NOMO-1 (cell line): Measurements from ENCODE around the gene CNGA3.

Experiments
- DNase-seq, 2 experiments: peaks; one replicate each; lab custom pipeline; 2025; ENCODE audit not compliant: unreplicated experiment in 2 of 2; lab: John Stamatoyannopoulos, UW

The CNGA3 gene

DNA sequence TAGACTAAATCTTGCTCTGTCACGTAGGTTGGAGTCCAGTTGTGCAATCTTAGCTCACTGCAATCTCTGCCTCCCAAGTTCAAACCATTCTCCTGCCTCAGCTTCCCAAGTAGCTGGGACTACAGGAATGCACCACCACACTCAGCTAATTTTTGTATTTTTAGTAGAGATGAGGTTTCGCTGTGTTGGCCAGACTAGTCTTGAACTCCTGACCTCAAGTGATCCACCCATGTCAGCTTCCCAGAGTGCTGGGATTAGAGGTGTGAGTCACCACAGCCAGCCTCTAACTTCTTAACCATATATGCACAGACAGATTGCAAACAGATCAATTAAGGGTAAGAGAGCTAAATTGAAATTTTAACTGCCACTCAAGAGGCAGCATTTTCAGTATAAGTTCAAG, 22.1 kb upstream of the CNGA3 start:
- DNase-seq: no peak

DNA sequence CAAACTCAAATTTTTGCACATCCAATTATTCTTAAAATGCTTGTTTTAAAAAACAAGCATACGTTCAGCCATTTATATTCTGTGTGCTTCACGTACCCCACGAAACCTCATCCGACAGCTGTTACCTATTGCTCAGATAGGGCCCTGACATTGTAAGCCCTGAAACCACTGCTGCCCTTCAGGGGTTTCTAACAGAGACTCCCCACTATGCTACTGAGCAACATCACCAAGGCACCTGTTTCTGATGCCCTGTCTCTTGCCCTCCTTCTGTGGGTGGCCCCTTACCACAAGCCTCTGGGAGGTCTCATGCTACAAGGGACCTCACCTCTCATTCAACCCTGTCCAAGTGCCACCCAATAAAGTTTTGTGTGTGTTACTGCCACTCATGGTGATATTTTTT, 18.5 kb upstream of the CNGA3 start:
- no peak for DNase-seq

DNA sequence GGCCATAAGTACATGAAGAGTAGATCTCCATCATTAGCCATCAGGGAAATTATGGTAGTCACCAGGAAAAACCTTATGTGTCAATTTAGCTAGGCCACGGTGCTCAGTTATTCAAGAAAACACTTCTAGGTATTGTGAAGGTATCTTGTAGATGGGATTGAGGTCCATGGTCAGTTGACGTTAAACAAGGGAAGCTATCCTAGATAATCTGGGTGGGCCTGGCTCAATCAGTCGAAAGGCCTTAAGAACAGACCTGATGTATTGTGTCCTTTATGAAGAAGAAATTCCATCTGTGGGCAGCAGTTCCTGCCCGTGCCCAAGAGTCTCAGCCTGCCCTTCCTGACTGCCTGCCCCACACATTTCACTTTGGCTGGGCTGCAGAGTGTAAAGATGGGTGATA, 16.7 kb upstream of the CNGA3 start:
- no peak for DNase-seq

DNA sequence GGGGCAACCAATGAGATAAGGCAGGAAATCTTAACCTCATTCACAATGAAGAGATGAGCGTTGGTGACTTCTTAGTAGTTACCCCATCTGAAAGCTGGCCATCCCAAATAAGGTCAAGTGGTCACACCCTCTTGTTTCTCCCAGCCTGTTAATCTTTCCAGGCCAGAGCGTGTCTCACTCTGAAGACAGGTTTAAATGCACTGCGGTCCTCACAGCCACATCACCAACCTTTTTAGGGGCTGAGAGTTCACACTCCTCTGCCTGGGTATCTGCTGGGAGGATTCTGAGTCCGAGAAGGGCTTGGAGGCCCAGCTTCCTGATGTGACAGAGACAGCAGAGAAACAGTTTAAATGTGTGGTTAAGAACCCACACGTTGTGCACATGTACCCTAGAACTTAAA, 13.3 kb upstream of the CNGA3 start:
- DNase-seq: no peak

DNA sequence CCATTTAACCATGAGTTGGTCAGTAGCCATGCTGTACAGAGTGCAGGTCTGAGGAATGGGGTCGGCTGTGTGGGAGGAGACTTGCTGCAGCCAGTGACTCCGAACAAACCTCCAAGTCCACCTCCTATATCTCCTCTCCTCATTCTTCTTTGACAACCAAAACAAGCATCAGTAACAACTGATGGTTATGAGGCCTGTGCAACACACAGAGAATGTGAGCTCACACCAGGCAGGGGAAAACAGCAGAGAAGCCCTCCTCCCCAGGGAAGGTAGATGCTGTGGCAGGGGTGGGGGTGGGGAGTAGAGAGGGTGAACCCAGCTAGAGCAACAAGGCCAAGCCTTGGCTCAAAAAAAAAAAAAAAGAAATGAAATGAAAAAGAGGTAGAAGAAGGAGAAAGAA, 12.3 kb upstream of the CNGA3 start:
- DNase-seq: no peak

DNA sequence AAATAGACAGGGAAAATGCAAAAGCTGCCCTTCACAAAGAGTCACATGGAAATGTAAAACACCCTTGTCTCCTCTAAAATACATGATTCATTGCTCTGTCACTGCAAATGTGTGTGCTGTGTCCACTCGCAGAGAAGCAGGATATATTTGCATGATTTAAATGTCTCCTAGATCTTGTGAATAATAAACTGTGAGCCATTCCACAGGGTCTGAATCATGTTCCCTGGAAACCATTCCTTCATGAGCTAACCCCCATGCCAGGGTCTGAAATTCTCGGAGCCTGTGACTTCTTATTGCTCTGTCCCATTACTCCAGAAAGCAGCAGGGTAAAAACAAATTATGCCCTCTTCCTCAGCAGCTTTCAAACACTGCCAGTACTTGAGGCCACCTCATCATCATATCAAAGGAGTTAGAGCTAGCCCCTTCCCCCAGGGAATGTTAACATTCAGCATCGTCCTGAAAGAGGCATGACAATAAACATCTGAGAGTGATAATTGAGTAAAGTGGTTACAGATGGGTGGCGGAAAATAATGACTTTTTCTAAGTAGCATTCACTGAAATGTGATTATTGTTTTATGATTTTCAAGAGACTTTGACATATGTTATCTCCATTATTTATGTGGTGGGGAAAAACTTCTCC, 11.7 kb upstream of the CNGA3 start:
- no peak for DNase-seq

DNA sequence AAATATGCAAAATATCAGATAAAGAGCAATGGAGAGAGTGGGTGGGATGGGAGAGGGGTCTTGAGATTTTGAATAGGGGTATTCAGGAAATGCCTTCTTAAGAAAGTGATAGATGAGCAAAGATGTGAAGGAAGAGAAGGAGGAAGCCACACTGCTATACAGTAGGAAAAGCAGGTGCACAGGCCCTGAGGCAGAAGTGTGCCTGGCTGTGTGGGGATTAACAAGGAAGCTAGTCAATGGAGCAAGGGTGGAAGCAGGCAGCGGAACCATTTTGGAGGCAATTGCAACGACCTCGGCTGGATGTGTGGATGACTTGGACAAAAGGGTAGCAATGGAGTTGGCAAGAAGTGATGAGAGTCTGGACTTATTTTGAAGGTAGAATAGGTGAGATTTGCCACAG, 11.0 kb upstream of the CNGA3 start:
- no peak for DNase-seq

DNA sequence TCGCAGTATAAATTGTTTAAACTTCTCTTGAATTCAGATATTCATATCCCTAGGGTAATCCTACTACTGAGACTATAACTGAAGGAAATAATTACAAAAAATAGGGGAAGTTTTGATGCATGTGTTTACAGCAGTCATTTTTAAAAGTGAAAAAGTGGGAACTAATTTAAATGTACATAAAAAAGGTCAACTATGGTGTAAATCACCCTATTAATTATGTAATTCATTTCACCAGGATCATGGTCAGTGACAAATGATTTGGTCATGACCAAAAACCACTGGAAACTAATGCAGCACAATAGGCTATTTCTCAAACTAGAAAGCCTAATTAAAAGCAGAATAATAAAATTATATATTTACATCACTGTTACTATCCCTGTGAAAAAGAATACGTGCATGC, 5.0 kb upstream of the CNGA3 start:
- DNase-seq: no peak

DNA sequence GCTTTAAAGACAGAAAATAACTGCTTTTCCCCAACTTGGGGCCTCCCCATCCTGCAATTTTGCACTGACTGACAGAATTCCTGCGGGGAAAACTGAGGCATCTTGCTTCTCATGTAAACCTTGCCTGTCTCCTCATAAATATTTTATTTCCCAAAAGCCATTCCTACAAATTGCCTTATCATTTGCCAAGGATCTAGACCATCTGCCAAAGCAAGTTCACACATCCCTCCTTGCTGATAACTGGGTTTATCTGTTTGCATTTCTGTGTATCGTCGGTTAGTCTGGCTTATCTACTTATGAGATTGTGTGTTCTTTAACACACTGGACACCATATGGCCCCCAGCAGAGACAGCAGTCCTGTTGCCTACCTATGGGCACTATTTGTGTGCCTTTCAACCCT, 3.0 kb upstream of the CNGA3 start:
- DNase-seq: no peak

DNA sequence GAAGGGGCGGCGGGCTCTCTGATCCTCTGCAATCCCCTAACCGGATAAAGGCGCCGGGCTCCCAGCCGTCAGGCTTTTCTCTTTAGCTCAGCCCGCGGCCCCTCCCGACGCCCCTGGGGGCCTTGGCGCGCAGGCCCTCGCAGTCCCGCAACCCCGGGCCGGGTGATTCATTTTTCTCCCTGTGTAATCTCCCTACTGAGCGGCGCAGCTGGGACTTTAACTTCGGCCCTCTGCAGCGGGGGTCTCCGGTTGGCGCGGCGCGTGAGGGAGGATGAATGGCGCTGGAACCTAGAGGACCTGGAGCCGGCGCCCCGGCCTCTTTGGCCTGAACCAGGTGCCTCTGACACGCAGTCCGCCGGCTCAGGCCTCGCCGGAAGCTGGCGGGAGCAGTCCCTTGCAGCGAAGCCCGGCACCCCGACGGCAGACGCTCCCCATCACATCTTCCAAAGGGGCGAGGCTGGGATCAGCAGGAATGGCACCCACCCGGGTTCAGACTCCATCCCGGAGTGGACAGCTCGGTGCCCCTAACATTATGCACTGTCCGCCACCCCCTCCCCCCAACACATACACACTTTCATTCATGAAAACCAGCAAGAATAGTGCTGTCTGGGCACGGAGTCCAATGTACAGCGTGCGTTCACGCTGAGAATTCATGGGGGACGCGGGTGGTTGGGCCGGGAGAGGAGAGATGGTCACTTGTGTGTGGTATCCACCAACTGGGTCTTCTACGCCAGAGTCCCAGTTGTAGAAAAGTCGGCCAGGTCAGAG, 1.2 kb downstream of the CNGA3 start:
- no peak for DNase-seq

DNA sequence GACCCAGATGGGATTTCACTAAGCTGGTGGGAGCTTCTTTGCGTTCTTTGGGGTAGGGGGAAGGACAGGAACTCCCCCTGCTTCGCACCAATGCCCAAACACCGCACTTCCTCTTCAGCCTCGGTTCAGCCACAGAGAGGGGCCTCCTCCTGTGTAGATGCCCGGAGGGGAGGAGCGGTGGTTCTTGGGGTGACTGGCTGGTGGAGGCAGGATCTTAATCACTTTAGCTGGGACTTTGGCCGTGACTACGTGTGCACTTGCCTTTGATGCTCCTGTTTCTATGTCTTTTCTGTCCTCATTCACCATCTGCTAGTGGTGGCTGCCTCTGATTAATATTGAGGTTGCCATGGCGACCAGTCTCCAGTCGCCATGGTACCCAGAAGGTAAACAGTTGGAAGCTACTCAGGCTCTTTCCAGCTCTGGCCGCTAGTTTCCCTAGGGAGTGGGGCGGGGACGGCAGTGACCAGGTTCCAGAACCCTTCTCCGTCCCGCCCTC, 1.9 kb downstream of the CNGA3 start:
- no peak for DNase-seq

DNA sequence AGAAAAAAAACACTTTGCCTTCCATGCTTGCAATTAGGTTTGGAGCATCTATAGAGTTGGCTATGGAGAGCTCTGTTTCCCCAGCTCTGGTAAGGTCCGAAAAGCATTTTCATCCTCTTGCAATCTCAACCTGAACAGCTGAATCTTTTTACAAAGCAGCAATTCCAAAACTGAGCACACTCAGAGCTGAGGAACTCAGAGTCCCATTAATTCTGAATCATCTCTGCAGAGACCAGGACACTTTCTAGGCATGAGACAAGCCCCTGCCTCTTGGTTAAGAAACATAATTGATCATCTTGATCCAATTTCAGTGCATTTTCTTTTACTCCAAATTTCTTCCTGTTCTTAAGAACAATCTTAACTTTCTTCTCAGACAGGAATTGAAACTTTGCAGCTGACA, 4.2 kb downstream of the CNGA3 start:
- no peak for DNase-seq

DNA sequence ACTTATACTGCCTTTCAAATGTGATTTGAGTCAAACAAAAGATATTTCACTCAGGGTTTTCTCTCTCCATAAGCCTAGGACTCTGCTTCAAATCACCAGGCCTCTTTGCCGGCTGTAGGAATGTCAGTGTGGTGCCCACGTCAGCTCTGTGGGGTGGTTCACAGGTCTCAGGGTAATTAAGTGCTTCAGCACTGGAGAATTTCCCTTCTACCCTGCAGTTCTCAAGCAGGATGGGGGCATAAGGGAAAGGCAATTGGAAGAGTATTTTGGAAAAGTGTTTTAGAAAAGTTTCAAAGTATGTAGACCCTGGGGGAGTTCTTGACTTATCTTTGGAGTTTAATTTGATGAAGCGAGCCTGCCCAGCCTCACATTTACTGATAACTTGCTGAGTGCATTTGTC, 9.6 kb downstream of the CNGA3 start:
- DNase-seq: no peak

DNA sequence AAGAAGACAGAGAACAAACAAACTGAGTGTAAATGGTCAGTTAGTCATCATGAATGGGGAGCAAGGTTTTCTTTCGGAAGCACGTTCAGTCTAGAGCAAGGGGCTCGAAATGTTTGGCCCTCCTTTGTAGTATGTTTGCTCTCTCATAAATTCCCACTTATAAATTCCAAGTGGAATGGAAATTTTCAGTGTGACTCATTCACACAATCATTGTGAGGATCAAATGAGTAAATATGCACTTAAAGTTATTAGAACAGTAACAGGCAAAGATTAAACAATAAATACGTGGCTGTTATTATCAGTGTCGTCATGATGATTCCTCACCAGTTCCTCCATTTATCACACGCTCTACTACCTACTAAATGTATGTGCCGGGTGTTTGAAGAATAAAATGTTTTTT, 10.5 kb downstream of the CNGA3 start:
- no peak for DNase-seq

DNA sequence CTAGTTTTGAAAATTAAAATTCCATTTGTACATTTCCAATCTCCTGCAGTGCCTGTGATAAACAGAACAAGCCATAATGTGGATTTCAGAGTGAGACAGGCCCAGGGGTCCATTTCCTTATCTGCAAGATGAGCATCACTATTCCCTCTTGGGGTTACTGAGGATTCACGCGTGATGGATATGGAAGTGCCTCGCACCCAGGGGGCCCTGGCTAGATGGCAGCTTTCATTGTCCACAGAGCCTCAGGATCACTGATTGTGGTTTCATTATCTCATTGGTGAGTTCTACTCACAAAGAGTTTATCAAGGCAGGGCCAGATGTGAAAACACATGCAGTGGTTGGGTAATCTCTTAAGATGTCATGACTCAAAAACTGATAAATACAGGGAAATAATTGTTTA, 11.6 kb downstream of the CNGA3 start:
- DNase-seq: no peak

DNA sequence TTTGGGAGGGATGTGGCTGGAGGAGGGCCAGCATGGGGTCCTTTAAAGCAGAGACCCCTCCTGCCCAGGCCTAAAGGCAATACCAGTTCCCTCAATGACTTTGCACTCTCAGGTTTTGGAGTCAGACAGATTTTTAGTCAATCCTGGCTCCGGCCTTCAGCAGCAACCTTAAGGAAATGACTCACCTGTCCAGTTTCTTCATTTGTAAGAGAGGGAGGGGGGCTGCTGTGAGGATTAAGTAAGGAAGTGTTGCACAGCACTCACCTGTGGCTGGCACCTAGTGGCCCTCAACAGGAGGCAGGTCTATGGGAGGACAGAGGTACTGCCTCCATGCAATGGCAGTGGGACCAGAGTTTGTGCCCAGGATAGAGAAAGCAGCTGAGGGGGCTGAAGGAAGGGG, 13.7 kb downstream of the CNGA3 start:
- DNase-seq: no peak

DNA sequence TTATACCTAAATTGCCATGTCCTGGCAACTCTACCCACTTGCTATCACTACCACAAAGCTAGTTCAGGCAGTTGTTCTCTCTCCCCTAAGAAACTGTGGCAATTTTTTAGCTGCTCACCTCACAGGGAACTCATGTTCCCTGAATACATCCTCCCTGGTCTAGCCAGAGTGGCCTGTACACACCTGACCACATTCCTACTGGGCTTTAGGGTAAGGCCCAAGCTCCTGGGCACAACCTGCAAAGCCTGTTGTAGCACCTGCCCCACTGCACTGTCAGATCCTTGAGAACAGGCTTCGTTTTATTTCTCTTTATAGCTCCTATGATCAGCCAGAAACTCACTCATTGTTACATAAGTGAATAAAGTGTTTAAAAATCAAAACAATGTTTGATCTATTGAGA, 21.5 kb downstream of the CNGA3 start:
- no peak for DNase-seq

DNA sequence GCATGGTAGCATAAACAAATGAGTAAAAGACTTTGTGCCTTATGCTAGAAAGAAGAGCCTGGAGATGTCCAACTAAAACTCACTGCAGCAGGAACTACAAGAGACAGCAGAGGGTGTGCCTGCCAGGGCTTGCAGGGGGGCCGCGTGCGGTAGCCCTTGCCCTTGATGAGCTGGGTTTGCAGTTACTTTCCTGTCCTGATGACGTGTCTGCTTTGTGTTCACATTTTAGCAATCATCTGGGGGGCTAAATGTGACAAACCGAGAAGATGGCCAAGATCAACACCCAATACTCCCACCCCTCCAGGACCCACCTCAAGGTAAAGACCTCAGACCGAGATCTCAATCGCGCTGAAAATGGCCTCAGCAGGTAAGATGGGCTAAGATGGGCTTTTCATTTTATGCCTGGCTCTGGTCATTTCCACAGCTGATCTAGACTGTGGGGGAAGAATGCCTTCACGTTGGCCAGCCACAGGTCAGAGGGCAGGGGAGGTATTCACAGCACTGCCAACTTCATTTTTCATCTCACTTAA, 23.5 kb downstream of the CNGA3 start:
- DNase-seq: no peak

DNA sequence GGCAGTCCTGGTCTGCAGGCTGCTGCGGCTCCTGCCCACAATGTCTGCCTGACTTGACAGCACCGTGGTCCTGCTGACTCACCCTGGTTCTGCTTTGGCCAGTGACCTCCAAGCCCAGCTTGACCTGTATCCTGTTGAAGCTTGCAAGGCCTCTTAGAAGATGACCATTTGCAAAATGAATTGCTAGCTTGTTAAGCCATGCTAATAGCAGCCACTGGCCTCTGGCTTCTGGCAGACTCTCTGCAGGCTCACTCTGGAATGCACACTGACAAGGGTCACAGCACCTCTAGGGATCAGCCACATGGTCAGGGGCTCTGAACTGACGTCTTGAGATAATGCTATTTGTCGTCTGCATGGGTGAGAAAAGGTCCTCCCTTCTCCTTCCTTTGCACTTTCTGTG, 25.9 kb downstream of the CNGA3 start:
- DNase-seq: no peak

DNA sequence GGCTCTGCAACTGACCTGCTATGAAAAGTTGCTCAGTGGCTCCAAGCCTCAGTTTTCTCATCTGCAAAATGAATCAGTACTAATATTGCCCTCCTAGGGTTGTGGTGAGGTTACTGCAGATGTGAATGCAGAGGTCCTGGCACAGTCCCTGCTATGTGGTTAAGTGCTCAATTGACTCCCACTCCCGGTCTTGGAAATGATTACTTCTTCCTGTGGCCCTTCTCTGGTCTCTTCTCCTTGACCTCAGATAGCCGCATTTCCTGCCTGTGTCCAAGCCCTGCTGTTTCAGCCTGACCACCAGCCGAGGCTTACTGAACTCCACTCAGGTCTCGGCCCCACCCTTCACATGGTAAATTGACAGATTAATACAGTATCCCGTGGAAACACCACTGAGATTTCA, 26.3 kb downstream of the CNGA3 start:
- no peak for DNase-seq

DNA sequence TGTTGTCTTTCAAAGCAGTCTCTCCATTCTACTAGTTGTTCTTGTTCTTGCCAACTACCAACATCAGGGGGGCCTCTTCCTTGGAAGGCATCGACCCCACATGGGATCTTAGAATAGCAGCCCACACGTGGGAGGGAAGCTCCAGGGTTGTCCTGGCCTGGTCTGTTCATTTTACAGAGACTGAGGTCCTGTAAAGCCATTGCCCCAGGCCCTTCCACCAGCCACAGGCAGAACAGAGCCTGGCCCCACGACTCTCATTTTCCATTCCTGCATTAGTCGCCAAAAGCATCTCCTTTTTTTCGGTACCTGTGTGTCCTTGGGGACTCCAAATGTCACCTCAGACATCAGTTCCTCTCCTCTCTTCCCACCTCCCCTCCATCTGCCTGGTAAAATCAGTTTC, 28.0 kb downstream of the CNGA3 start:
- no peak for DNase-seq

DNA sequence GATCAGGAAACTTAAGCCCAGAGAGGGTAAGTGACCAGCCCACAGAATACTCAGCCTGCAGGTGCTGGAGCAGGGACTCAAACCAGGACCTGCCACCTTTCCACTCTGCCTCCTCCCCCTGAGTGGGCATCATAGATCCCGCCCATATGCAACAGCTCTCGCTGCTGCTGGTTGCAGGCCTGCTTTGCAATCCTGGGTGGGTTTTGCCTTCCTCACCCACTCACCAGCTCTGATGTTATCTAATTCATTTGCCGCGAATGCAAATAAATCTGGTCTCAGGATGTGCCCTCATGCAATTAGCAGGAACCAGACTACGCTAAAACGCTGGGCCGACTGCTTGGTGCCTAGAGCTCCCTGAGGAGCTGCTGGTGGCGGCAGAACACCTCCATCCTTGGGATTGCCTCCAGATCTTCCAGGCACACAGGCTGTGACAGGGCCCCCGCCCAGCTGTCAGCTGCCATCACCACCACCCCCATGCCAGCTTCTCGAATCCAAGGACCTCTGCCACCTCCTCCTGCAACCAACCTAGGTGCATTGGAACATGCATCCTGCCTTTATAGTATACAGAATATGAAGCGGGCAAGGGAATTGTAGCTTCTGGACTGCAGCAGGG, 28.8 kb downstream of the CNGA3 start:
- DNase-seq: no peak
